ENCODE measurements around the gene DPP8. TPM values are rescaled to one million over a fixed set of nuclear protein-coding genes. Genes with fewer than 3 reads are reported as not detected.
"Not testable (repeated sequence)": the region's sequence is repeated elsewhere in the genome, so short reads cannot be mapped to it uniquely, and the experiment has no call there.

Gene DPP8
- 100 to 1,000 TPM in 1 of 3 donors, 10 to 100 TPM in 2; 33.1 to 103 (median 52.0) TPM for polyA plus RNA-seq

DNA sequence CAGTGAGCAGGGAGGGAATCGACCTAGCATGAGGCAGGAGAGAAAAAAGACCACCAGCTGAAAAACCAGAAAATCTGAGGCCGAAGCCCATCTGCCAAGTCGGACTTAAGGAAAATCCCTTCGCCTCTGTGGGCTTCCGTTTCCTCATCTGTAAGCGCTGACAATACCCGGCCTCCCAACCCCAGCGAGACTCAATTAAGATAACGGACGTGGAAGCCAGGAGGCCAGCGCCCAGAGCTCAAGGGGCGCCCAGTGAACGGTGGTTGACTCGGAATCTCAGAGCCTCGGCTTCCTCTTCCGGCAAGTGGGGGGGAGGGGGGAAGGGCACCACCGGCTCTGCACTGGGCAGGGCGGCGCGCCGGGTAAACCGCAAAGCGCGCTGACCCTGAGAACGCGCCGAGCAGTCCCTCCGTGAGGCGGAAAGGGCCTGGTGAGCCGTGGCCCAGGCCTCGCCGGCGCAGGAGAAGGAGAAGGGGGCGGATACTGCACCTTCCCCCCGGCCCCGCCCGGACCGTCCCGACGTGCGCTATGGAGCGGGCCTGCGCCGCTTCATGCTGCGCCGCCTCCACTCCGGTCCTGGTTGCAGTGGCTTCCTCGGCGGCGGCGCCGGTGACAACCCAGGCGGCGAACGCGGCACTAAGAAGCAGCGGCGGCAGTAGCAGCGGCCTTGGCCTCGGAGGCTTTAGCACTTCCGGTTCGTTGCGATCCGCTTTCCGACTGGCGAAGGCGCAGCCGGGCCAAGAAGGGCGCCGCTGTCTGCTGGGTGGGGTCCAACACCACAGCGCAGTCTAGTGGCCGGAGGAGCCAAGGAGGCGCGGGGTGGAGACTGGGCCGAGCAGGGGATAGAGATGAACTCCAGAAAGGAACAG, at the start of gene DPP8:
TSS of gene DPP8 (minus strand) at position 693 of the 869 bp plus-strand sequence. CDS start 5,136 bp downstream, outside the sequence.
- DNase-seq: peak; percentile 91 to 92 (median 92)
- H3K4me1 Mint-ChIP-seq: peaks cover 54 to 68% of the 10 kb centered on the region in 2 donors
- H3K27ac Mint-ChIP-seq: peak within 1 kb of the TSS; percentile 97 to 100 (median 100)
- H3K27me3 Mint-ChIP-seq (ENCODE audit: low read depth in 3 of 3): peaks cover 0 to 27% (median 13%) of the 10 kb centered on the region in 3 donors
- no peaks in the 10 kb centered on the region for H3K9me3 Mint-ChIP-seq
- H3K36me3 Mint-ChIP-seq: peaks cover 3 to 5% (median 5%) of the 10 kb centered on the region in 3 donors
- peak within 1 kb of the TSS; percentile 90 to 100 (median 99) for H3K4me3 Mint-ChIP-seq

DNA sequence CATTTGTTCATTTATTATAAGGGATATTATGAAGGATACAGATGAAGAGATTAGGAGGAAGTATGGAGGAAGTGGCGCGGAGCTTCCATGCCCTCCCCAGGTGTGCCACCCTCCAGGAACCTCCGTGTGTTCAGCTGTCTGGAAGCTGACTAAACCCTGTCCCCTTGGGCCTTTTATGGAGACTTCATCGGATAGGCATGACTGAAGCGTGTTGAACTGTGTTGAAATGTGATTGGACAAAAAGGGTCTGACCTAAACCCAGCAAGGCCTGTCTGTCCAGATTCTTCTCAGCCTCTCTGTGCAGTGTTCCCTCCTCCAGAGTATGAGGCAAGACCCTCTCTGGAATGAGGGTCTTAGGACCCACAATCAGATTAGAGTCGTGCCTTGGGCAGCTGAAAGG, 44.4 kb upstream of the DPP8 start:
- H3K4me1 Mint-ChIP-seq: no peaks in the 10 kb centered on the region
- H3K36me3 Mint-ChIP-seq: peaks cover 21 to 40% (median 24%) of the 10 kb centered on the region in 3 donors
- no peak overlapping the region for H3K4me3 Mint-ChIP-seq
- peak overlapping the region in 1 of 6 donors; percentile 7 for H3K27ac Mint-ChIP-seq
- no peak for DNase-seq
- no peaks in the 10 kb centered on the region for H3K9me3 Mint-ChIP-seq
- peaks cover 0 to 3% (median 2%) of the 10 kb centered on the region in 3 donors for H3K27me3 Mint-ChIP-seq (ENCODE audit: low read depth in 3 of 3)

DNA sequence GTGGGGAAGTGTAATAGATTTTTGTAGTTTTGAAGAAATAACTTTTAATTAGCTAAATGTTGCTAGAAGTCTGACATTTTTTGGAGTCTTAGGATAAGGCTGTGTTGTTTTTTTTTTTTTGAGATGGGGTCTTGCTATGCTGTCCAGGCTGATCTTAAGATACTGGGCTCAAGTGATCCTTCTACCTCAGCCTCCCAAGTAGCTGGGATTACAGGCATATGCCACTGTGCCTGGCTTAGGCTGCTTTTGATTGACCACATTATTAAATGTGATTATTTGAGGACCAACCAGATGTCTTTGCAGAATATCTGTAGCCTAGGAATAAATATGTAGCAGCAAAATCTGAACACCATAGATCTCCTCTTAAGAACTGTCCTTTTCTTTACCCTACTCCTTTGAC, 42.5 kb upstream of the DPP8 start:
- peaks cover 0 to 3% (median 3%) of the 10 kb centered on the region in 3 donors for H3K27me3 Mint-ChIP-seq (ENCODE audit: low read depth in 3 of 3)
- DNase-seq: no peak
- no peaks in the 10 kb centered on the region for H3K4me1 Mint-ChIP-seq
- H3K27ac Mint-ChIP-seq: no peak overlapping the region
- peaks cover 17 to 35% (median 21%) of the 10 kb centered on the region in 3 donors for H3K36me3 Mint-ChIP-seq
- no peak overlapping the region for H3K4me3 Mint-ChIP-seq
- no peaks in the 10 kb centered on the region for H3K9me3 Mint-ChIP-seq

DNA sequence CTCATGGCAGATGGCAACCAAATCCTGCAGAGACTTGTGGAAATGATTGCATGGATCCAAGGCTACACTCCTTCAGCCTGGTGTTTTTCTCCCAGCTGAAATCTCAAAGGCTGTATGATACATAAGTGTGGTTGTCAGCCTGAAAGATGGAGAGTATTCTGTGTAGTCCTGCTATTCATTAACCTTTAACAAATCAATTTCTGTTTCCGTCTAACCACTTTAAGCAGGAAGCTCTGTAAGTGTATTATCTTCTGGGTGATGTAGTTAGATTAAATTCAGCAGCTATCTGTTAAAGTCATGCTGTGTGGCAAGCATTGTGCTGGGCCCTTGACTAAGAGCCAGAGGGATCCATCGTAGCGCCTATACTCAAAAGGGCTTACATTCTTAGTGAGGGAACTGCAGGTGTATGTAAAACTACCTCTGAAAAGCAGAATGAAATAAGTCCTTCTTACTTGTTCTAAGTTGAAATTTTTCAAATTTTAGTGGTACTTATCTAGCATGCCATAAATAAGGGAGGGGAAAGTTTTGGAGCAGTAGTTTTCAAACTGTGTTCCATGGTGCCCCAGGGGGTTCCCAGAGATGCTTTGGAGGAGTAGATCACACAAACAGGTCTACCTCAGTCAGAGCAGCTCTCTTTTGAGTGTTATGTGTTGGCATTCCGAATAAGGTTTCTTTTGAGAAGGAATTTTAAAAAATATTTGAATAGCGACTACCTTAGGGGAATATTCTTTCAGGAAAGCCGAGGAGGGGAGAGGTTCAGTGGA, 41.7 kb upstream of the DPP8 start:
- H3K36me3 Mint-ChIP-seq: peaks cover 11 to 29% (median 14%) of the 10 kb centered on the region in 3 donors
- no peaks in the 10 kb centered on the region for H3K9me3 Mint-ChIP-seq
- DNase-seq: no peak
- no peak overlapping the region for H3K4me3 Mint-ChIP-seq
- H3K27ac Mint-ChIP-seq: no peak overlapping the region
- H3K4me1 Mint-ChIP-seq: no peaks in the 10 kb centered on the region
- H3K27me3 Mint-ChIP-seq (ENCODE audit: low read depth in 3 of 3): peaks cover 0 to 3% (median 3%) of the 10 kb centered on the region in 3 donors

DNA sequence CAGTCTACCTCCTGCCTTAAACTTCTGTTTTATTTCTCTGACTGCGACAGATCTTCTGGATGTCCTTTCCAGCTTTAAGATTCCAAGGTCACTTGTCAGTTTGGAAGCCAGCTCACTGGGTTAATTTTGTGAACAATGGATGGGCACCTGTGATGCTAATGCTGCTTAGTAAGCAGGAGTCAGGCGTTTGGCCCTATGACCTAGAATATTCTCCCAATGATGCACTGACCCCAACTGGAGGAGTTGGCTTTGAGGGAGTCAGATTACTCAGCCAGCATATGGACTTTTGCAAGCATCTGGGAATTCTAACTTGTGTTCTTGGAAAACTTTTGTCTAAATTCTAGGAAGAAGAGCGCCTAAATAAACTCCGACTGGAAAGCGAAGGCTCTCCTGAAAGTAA, 40.8 kb upstream of the DPP8 start:
- no peak for DNase-seq
- Mint-ChIP-seq H3K27ac (no peak overlapping the region), H3K4me1 (no peaks in the 10 kb centered on the region), H3K27me3 (ENCODE audit: low read depth in 3 of 3) (peaks cover 0 to 3% (median 3%) of the 10 kb centered on the region in 3 donors), H3K4me3 (no peak overlapping the region), H3K36me3 (peaks cover 11 to 24% (median 11%) of the 10 kb centered on the region in 3 donors), H3K9me3 (no peaks in the 10 kb centered on the region)

DNA sequence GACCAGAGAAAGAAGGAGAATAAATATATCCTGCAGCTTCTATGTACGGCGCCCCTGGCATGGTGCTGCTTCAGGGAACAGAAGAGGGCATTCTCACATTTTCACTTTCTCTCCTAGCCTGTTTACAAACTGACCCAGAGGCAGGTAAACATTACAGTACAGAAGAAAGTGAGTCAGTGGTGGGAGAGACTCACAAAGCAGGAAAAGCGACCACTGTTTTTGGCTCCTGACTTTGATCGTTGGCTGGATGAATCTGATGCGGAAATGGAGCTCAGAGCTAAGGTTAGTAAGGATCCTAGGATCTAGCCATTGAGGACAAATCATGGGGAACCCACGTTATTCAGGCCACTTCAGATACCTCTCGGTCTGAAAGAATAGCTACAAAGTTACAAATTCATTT, 39.1 kb upstream of the DPP8 start:
- no peaks in the 10 kb centered on the region for H3K9me3 Mint-ChIP-seq
- no peak overlapping the region for H3K4me3 Mint-ChIP-seq
- peaks cover 11 to 18% (median 15%) of the 10 kb centered on the region in 3 donors for H3K36me3 Mint-ChIP-seq
- H3K27me3 Mint-ChIP-seq (ENCODE audit: low read depth in 3 of 3): peaks cover 0 to 3% (median 3%) of the 10 kb centered on the region in 3 donors
- DNase-seq: no peak
- H3K4me1 Mint-ChIP-seq: no peaks in the 10 kb centered on the region
- H3K27ac Mint-ChIP-seq: no peak overlapping the region

DNA sequence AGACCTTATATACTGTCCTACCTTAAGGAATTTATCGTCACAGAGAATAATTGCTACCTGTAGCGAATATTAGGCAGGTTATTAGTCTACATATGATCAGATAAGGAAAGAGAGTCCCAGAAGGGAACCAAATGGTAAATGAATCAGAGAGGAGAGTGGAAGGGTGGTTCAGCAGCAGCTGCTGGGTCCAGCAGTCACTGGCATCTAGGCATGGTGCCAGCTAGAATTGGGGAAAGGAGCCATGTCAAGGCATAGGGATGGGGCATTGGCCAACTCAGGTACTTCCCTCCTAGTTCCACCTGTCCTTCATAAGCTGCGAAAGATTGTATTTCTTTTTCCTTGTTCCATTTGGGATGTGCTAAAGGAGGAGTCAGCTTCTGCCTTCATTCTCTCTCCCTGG, 36.2 kb upstream of the DPP8 start:
- peaks cover 0 to 3% (median 0%) of the 10 kb centered on the region in 3 donors for H3K27me3 Mint-ChIP-seq (ENCODE audit: low read depth in 3 of 3)
- DNase-seq: no peak
- H3K9me3 Mint-ChIP-seq: no peaks in the 10 kb centered on the region
- H3K4me3 Mint-ChIP-seq: no peak overlapping the region
- H3K27ac Mint-ChIP-seq: no peak overlapping the region
- peaks cover 6 to 11% of the 10 kb centered on the region in 2 donors for H3K4me1 Mint-ChIP-seq
- peaks cover 10 to 13% (median 11%) of the 10 kb centered on the region in 3 donors for H3K36me3 Mint-ChIP-seq

DNA sequence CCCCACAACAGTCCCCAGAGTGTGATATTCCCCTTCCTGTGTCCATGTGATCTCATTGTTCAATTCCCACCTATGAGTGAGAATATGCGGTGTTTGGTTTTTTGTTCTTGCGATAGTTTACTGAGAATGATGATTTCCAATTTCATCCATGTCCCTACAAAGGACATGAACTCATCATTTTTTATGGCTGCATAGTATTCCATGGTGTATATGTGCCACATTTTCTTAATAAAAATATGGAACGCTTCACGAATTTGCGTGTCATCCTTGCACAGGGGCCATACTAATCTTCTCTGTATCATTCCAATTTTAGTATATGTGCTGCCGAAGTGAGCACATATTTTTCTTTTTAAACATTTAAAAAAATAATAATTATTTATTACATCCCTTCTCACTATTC, 35.4 kb upstream of the DPP8 start:
- H3K27ac Mint-ChIP-seq; H3K36me3 Mint-ChIP-seq; H3K9me3 Mint-ChIP-seq; H3K4me3 Mint-ChIP-seq; DNase-seq; H3K27me3 Mint-ChIP-seq (ENCODE audit: low read depth in 3 of 3): not testable (repeated sequence)
- peaks cover 6 to 11% of the 10 kb centered on the region in 2 donors for H3K4me1 Mint-ChIP-seq

DNA sequence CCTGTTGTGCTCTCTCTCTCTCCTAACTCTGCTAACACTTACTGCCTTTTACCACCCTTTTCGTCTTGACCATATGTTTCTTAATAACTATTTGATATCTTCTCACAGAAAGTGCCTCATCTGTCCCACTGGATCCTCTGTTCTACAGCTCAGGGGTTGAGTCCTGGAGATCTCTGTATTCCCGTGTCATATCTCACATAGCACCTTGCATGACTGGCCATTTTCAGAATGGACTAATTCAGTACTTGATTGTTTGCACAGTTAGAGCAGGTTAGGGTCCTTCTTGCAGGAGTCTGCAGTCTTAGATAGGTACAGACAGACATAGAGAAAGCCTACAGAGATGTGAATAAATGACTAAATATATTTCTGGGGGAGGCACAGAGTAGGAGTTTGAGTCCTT, 33.7 kb upstream of the DPP8 start:
- Mint-ChIP-seq H3K4me3 (no peak overlapping the region), H3K27ac (no peak overlapping the region), H3K9me3 (no peaks in the 10 kb centered on the region), H3K4me1 (peaks cover 6 to 11% of the 10 kb centered on the region in 2 donors), H3K27me3 (ENCODE audit: low read depth in 3 of 3) (no peaks in the 10 kb centered on the region), H3K36me3 (peaks cover 4 to 5% (median 5%) of the 10 kb centered on the region in 3 donors)
- DNase-seq: no peak

DNA sequence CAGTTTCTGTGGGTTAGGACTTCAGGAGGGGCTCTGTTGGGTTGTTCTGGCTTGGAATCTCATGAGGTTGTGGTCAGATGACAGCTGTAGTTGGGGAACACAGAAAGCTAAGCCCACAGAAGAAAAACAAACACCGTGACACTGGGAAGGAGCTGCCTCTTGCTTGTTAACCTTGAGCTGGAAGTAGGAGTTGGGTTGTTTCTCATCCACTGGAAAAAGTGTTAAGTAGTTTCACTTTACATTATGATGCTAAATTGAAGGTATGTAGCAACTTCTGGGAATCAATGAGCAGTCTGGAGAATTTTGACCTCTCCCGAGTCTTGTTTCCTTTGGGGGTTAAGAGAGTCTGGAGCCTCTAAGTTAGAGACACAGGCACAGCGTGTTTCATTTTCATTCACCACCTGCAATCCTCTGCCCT, 33.2 kb upstream of the DPP8 start:
- H3K27ac Mint-ChIP-seq: peak overlapping the region in 2 of 6 donors; percentile 19 to 45

DNA sequence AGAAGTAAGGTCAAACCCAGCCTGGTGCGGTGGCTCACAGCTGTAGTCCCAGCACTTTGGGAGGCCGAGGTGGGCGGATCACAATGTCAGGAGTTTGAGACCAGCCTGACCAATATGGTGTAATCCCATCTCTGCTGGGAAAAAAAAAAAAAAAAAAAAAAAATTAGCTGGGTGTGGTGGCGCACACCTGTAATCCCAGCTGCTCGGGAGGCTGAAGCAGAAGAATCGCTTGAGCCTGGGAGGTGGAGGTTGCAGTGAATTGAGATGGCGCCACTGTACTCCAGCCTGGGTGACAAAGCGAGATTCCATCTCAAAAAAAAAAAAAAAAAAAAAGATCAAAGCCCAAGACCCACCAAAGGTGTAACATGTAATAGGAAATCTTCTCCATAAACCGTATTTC, 31.8 kb upstream of the DPP8 start:
- not testable (repeated sequence) for H3K4me3 Mint-ChIP-seq, DNase-seq, H3K27ac Mint-ChIP-seq

More for the DNA sequence above, 33.2 kb upstream of the DPP8 start:
- Mint-ChIP-seq H3K4me1 (peaks cover 6 to 11% of the 10 kb centered on the region in 2 donors), H3K36me3 (peaks cover 3 to 4% (median 4%) of the 10 kb centered on the region in 3 donors), H3K27me3 (ENCODE audit: low read depth in 3 of 3) (no peaks in the 10 kb centered on the region), H3K9me3 (no peaks in the 10 kb centered on the region), H3K4me3 (no peak overlapping the region)
- no peak for DNase-seq

DNA sequence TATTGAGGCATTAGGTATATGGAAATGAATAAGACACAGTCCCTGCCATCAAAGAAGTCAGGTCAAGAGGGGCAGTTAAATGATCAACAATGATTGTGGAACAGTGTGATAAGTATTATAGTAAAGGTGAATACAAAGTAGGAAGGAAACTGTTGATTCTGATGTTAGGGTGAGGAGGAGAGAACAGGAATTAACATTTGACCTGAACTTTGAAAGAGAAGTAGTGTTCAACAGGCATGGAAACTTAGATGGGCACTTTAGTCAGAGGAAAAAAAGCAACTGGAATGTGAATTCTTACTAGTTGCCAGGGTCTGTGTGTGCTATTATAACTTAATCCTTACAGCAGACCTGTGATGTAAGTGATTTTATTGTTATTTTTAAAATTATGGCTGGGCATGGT, 30.4 kb upstream of the DPP8 start:
- no peaks in the 10 kb centered on the region for H3K9me3 Mint-ChIP-seq
- H3K4me3 Mint-ChIP-seq: no peak overlapping the region
- peak overlapping the region in 1 of 6 donors; percentile 17 for H3K27ac Mint-ChIP-seq
- no peaks in the 10 kb centered on the region for H3K36me3 Mint-ChIP-seq
- H3K4me1 Mint-ChIP-seq: peaks cover 6 to 11% of the 10 kb centered on the region in 2 donors
- DNase-seq: no peak
- H3K27me3 Mint-ChIP-seq (ENCODE audit: low read depth in 3 of 3): no peaks in the 10 kb centered on the region

More for the DNA sequence above, 31.8 kb upstream of the DPP8 start:
- H3K36me3 Mint-ChIP-seq; H3K9me3 Mint-ChIP-seq; H3K27me3 Mint-ChIP-seq (ENCODE audit: low read depth in 3 of 3): not testable (repeated sequence)
- H3K4me1 Mint-ChIP-seq: peaks cover 6 to 11% of the 10 kb centered on the region in 2 donors

DNA sequence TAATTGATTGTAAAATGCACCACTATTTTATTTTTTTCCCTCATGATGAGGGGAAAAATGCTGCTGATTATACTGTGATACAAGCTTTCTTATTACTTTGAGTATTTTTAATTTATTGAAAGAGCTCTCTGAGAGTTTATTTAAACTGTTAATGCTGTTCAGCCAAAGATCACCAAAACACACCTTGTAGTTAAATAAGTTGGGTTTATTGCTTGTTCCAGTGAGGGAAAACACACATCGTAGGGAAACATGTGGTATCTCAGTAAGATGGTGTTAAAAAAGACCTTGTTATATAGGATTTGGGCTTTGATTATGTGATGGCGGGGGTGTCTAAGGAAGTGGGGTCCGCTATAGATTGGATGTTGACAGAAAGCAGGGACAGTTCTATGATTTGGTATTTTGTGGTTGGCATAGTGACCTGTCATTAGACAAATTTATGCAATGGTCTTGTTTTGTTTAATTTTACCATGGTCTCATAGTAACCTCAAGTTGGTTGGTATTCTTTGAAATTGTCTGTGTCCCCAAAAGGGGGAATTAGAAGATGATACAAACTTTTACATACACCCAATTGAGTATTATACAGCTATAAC, 23.8 kb upstream of the DPP8 start:
- Mint-ChIP-seq H3K4me1 (peaks cover 0 to under 1% of the 10 kb centered on the region in 2 donors), H3K4me3 (no peak overlapping the region), H3K36me3 (no peaks in the 10 kb centered on the region), H3K27ac (peak overlapping the region in 1 of 6 donors; percentile 5), H3K9me3 (no peaks in the 10 kb centered on the region), H3K27me3 (ENCODE audit: low read depth in 3 of 3) (peaks cover 0 to 2% (median 2%) of the 10 kb centered on the region in 3 donors)
- no peak for DNase-seq

Measured in immature natural killer cell (primary cell).